Activated CD8-positive, alpha-beta memory T cell treated with anti-CD3 and anti-CD28 coated beads for 1 hour (primary cell): ENCODE results near the gene GNAT2.

Experiments
- DNase-seq, 2 donors: peaks; one replicate each; pipeline ENCODE4 v3.0.0-alpha.2; 2020; ENCODE audit warnings: low read depth in 1 of 2; ENCODE audit errors: extremely low read depth in 1 of 2

Gene GNAT2

GRCh38 chr1:109628540-109629321, 9.3 kb upstream of the GNAT2 start:
- no peak for DNase-seq

GRCh38 chr1:109627692-109628399, 8.4 kb upstream of the GNAT2 start:
- DNase-seq = no peak

- DNase-seq = no peak
These were observed 7.4 kb upstream of the GNAT2 start for GRCh38 chr1:109626682-109627408.

- no peak for DNase-seq
These were observed 6.5 kb upstream of the GNAT2 start for GRCh38 chr1:109625601-109626560.

- no peak for DNase-seq
These were observed 5.8 kb upstream of the GNAT2 start for GRCh38 chr1:109625176-109625575.

GRCh38 chr1:109624201-109625010, 5.0 kb upstream of the GNAT2 start:
- no peak for DNase-seq

GRCh38 chr1:109623601-109624161, 4.3 kb upstream of the GNAT2 start:
- no peak for DNase-seq

- DNase-seq = no peak
These were observed 3.5 kb upstream of the GNAT2 start for GRCh38 chr1:109622895-109623294.

GRCh38 chr1:109622137-109622892, 2.9 kb upstream of the GNAT2 start:
- no peak for DNase-seq

- DNase-seq = no peak
These were observed 2.1 kb upstream of the GNAT2 start for GRCh38 chr1:109621379-109622136.

GRCh38 chr1:109620841-109621286, 1.4 kb upstream of the GNAT2 start:
- peak; percentile 90 to 95 for DNase-seq

- no peak for DNase-seq
These were observed 980 bp upstream of the GNAT2 start for GRCh38 chr1:109620401-109620791.

- DNase-seq = no peak
These were observed 498 bp downstream of the GNAT2 start for GRCh38 chr1:109618661-109619575.

GRCh38 chr1:109617291-109617801, 2.1 kb downstream of the GNAT2 start:
- no peak for DNase-seq

- no peak for DNase-seq
These were observed 3.0 kb downstream of the GNAT2 start for GRCh38 chr1:109616391-109616790.

- DNase-seq = no peak
These were observed 3.5 kb downstream of the GNAT2 start for GRCh38 chr1:109615879-109616278.
